ENCODE measurements around the gene HECTD2.
"Not testable (repeated sequence)": the region's sequence is repeated elsewhere in the genome, so short reads cannot be mapped to it uniquely, and the experiment has no call there.

The HECTD2 gene

DNA sequence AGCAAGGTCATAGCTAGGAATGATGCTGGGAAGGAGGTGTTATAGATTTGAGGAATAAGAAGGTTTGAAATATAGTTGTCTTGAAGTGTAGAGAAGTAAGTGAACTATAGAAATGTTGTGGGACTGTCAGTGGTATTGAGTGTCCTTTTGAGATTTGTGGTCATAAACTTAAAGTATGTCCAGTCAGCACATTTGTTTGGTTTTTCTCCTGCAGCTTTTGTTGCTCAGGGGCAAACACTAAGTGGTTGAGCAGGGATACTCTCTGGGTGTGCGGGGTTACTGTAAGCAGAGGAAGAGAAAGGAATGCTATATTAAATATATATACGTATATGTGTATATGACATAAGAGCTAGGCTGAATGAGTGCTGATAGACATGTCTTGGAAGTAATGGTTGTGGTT lies 67.1 kb downstream of the HECTD2 start:
- DNase-seq = no peak

DNA sequence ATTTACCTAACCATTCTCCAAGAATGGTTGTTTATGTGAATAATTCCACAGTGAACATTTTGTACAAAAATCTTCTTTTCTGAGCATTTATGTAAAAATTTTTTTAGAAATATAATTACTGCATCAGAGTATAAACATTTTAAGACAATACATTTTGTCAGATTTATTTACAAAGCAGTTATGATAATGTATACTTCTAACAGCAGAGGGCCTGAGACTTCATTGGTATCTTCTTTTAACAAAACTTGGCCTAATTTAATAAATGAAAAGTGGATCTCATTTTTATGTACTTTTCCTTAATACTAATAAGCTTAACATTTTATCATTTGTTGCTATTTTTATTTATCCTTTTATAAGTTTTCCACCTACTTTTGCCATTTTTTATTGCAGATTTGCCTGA lies 69.4 kb downstream of the HECTD2 start:
- no peak for DNase-seq

DNA sequence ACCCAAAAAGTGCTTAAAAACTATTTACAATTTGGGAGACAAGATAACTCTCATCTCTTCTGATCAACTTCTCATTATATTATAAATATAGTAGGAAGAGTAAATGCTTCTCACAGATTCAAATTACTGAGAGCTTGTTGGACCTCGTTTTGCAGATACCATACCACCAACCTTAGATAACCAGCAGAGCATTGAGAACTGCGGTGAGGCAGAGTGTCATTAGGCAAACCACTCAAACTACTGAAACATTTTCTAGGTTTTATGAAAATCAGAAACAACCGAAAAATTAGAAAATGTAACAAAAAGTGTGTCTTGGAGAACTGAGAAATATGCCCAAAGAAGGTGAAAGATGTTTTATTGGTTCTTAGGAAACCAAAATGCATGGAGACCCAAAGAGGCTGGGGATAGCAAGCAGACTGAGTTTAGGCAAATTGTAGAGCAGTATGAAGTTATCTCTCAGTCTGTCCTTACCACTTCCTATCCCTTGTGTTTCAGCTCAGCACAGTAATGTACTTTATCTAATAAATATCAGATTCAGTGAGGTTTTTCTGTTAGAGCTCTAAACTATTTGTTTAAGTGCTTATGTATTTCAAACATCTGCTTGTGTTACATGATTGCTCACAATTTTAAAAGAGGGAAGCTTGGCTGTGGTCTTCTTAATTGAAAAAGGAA lies 77.9 kb downstream of the HECTD2 start:
- DNase-seq = no peak

DNA sequence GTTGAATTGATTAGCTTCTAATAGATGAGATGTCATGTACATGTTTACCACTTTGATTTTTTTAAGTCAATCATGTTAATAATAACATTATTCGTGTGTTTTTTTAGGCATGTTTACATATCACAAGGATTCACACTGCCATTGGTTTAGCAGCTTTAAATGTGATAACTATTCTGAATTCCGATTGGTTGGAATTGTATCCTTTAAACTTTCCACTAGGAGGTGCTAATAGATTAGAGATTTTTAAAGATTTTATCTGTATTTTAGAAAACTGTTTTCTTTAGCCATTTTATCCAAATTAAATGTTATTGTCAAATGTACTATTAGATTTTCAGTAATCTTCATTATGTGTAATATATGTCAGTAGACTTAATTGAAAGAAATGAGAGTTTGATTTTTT lies 83.2 kb downstream of the HECTD2 start:
- no peak for DNase-seq

DNA sequence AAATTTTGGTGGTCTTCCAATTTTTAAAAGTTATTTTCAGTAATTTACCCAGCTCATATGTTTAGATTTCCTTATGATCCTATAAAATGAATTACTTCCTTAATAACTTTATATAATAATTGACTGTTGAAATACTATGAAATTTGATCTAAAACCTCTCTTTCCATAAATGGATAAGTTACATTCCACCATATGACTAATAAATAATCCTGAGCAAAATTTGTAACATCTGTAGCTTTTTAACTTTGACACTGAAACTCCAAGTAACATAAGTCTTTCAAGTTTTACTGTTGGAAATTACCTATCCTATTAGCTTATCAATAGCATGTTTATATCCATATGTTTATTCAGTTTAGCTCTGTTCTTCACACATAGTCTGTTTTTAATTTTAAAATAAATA lies 85.3 kb downstream of the HECTD2 start:
- no peak for DNase-seq

DNA sequence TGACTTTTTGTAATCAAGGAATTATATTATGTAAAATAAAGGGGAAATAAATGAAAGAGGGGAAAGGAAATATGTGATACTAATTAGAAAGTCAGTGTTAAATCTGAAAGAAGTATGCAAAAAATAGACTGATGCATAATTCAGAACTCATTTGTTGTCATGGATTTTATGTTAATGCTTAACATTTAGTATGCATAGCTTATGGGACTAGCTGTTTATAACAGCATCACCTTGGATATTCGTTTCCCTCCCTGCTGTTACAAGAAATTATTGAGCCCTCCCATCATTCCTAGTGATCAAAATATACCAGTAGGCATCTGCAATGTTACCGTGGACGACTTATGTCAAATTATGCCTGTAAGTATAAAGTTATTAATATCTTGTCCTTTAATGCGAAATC lies 85.9 kb downstream of the HECTD2 start:
- DNase-seq = no peak

DNA sequence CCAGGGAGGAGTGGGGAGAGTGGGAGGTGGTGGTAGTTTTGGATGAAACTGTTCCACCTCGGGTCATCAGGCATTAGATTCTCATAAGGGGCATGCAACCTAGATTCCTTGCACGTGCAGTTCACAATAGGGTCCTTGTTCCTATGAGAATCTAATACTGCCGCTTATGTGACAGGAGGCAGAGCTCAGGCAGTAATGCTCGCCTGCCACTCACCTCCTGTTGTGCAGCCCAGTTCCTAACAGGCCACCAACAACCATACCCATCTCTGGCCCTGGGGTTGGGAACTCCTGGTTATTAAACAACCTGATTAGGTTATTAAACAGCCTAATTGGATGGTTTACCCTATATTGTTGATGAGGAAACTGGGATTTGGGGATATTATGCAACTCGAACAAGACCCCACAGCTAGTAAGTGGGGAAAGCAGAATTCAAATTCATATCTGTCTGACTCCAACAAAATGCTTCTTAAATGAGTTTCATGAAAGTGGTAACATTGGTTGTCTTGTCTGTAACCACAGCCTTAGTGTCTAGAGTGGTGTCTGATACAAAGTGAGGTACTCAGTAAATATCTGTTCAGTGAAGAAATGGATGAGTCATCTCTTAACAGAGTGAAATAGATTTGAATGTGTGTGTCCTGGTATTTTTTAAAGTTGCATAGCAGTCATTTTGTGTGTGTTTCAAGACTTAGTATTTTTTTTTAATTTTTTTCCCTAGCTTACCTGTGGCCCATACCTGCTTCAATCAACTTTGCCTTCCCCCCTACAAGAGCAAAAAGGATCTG lies 101.6 kb downstream of the HECTD2 start:
- no peak for DNase-seq

DNA sequence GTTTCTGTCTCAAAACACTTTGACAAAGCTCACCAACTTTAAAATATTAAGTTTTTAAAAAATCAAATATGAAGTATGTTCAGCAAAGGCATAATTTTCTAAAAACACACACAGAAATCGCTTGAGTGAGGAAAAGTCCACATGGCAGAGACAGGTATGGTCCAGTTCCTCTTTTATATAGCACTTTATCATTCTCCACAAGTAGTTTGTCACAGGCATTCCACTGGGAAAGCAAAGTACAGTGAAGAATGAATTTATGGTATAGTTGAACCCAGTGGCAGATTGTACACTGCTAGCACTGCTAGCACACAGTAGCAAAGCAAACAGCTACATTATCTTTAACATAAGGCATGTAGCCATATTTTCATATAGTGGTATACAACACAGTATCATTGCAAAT lies 102.3 kb downstream of the HECTD2 start:
- DNase-seq = no peak

DNA sequence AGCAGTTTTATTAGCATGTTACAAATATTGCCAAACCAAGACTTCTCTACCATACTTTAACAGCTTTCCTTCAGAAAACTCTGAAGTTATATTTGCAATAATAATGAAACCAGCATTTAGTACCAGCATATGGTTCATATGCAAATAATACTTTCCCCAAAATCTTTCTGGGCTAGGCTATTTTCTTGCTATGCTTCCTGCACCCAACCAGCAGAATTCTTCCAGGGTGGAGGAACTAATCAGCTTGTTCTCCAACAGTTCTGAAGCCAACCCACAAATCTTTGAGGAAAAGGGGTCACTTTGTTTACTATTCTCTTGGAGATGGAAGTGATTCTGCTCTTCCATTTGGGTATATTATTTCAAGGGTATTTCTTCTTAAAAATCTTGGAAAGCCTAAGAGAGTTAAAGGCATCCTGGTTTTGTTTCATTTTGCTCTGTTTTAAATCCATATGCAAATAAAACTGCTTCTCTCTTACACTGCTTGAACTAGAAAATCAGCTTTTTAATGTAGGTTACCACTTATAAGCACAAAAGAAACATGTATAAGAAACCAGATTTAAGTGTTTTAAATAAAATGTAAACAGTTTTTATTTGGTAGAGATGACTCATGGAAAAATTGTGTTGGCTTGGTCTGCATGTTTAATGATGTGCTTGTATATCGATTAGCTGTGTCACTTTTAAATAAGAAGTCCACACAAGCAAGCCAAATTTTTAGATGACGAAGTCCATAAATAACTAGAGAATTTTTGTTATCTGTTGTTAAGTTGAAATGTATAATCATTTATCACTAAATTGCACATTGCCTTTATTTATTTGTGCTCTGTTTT lies 103.7 kb downstream of the HECTD2 start:
- no peak for DNase-seq

DNA sequence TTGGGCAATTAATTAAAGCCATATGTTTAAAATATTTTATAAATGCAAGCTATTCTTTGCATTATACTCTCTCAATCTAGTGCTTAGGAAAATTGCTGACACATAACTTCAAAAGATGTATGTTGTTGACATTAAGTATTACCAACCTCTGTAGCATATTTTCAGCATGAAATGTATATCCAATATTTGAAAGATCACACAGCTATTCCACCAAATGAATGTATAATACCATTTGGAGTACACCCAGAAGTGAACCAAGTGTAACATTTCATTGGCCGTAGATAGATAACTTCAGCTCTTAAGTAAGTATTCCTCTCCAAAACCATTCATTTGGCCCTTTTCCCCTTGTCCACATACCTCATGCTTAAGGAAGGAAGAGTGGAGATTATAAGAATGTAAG lies 104.6 kb downstream of the HECTD2 start:
- no peak for DNase-seq

DNA sequence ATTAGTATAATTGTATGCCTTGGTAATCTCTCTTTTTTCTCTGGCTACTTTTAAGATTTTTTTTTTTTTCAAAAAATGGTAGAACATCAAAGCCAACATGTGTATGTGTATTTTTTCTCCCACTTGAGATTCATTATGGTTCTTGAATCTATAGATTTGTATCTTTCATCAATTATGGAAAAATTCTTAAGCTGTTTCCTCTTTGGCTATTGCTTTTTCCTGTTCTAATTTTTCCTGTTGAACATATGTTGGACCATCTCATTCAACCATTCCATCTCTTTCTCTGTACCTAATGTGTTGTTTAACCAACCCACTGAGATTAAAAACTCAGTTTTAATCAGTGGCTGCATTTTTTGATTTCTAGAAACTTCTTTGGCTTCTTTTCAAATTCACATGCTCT lies 107.2 kb downstream of the HECTD2 start:
- no peak for DNase-seq

DNA sequence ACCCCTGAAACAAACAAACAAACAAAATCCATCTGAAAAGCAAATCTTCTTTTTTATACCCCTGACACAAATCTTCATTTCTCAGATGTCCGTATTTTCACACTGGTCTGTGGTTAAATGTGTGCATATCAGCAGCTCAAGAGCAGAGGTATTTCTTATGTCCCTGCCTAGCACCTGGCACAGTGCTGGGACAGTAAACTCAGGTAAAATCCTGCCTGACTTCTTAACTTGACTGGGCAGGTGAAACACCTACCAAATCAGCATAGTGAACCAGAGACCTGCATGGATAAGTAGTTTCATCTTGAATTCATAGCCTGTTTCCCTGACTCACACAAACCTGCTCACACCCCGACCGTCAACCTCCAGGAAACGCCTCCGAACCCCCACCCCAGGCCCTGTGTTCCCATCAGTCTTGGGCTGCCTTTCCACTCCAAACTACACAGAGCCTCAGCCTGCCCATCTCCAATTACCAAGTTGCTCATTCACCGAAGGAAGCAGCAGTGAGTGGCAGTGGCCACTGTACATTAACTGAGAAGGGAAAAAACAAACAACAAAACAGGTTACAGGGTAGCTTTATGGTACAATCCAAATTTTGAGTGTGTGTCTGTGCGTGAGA lies 109.9 kb downstream of the HECTD2 start:
- DNase-seq = no peak

DNA sequence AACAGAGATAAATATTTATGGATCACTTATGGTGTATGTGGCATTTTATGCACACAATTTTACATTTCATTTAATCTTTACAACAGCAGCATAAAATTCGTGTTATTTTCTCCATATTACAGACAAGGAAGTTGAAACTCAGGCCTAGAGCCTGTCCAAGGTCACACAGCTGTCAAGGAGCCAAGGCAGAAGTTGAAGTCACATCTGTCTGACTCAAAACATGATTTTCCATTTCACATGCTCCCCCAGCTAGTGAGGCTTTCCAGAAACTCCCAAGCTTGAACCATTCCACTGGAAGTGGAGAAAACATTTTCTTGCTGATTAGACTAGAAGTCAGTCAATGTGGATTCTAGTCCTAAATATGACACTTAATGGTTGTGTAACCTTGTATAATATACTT lies 110.5 kb downstream of the HECTD2 start:
- DNase-seq = no peak

DNA sequence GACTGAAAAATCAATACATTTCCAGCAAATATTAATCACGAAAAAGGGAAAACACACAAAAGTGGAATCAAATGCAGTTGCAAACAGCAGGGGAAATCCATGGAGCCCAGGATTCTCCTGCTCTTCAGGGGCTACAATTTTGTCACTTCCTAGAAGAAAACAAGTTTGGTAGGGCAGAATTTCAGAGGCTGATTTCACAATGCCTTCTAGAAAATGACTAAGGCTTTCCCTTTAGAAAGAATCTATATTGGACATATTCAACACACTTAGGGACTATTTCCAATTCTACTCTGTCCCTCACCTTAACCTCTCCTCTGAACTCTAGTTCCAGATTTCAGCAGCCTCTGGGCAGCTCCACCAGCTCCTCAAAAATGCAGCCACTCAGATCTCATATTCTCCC lies 111.3 kb downstream of the HECTD2 start:
- no peak for DNase-seq

DNA sequence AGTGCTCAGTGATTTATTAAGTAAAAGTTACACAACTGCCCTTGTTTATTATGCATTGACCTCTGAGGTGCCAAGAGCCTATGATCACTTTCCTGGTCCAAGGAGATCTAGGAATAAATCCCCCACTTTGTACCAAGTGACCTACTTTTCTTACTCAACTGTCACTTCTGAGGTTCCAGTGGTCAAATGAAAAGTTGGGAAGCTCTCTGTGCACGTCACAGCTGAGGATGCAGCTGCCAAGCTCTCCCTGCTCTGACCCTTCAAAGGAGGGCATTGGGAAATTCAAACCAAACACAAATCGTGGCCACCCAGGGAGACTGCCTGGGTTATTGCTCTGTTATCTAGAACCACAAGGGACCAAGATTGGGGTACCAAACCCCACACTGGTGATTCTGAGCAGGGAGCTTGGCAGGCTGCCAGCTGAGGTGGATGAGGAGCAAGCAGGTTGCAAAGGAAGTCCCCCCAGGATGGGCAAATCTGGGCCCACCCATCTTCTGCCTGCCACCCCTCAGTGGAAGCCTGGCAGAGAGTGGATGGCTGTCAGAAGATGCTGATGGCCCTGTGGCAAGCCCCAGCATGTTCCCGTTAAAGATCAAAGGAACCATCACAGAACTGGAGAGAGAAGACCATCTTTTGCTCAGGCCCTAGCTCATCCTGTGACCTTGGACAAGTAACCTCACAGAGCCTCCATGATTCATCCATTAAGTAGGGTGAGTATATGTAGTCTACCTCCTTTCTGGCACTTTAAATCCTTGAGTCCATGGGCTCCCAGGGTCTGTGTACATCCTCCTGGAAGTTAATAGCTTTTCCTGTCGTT lies 116.0 kb downstream of the HECTD2 start:
- DNase-seq = no peak

DNA sequence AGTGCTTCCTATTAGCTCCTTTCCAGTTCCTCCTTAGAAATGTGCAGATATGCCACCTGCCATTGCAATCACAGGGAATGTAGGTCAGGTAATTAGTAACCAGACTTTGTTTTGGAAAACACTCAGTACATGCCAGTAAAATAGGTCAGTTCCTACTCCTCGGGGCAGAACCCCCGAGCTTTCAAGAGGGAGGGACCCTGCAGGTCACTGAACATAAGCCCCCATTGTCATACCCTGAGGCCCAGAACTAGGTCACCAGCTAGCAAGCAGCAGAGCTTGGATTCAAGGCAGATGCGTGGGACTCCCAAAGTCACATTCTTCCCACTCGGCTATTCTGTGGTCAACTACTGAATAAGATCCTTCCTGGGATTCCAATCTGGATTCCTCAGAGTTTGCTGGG lies 117.9 kb downstream of the HECTD2 start:
- DNase-seq = no peak

DNA sequence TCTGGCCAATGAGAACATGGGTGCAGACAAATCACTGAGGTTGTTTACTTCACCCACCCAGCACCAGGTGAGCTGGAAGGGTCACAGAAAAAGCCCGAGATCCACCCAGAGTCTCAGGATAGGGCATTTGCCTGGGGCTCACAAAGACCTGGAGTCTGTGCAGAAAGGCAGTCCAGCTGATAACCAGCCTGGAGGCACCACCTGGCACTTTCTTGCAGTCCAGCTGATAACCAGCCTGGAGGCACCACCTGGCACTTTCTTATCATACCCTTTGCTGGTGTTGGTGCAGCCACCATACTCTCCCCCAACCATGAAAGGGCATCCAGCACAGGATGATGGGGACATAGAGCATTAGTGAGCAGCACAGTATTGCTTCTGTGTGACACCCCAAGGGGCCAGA lies 118.6 kb downstream of the HECTD2 start:
- DNase-seq = no peak

DNA sequence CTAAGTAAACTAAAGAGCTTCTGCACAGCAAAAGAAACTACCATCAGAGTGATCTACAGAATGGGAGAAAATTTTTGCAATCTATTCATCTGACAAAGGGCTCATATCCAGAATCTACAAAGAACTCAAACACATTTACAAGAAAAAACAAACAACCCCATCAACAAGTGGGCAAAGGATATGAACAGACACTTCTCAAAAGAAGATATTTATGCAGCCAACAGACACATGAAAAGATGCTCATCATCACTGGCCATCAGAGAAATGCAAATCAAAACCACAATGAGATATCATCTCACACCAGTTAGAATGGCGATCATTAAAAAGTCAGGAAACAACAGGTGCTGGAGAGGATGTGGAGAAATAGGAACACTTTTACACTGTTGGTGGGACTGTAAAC lies 124.6 kb downstream of the HECTD2 start:
- DNase-seq = not testable (repeated sequence)

DNA sequence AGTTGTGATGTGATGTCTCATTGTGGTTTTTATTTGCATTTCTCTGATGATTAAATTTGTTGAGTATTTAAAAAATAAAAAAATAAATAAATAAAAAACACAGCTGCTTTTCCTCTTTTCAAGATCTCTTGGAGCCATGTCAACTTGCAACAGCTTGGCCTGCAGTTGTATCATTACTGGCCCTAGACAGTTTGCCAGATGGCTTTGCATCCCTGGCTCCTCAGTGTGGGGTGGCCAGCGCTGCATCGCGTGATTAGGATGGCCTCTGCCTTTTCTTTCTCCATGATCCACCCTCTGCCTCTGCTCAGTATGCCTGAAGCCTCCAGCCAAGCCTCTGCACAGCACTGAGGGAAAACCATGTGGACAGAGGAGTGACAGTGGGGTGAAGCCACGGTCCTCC lies 126.0 kb downstream of the HECTD2 start:
- no peak for DNase-seq

DNA sequence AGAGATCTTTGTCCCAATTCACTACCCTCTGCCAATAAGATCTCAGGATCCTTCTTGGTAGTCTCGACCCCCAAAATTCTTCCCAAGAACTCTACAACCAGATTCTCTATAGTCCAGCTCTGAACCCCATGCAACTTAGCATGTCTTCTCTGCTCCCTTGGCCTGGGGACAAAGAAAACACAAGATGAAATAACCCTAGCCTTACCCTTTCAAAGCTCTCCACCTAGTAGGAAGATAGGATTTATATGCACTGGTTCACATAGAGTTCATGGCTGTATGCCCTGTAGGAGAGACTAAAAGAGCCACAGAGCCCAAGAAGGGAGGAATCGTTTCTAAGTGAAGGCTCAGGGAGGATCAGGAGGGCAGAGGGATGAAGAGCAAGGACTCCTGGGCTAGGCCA lies 126.6 kb downstream of the HECTD2 start:
- DNase-seq = no peak

DNA sequence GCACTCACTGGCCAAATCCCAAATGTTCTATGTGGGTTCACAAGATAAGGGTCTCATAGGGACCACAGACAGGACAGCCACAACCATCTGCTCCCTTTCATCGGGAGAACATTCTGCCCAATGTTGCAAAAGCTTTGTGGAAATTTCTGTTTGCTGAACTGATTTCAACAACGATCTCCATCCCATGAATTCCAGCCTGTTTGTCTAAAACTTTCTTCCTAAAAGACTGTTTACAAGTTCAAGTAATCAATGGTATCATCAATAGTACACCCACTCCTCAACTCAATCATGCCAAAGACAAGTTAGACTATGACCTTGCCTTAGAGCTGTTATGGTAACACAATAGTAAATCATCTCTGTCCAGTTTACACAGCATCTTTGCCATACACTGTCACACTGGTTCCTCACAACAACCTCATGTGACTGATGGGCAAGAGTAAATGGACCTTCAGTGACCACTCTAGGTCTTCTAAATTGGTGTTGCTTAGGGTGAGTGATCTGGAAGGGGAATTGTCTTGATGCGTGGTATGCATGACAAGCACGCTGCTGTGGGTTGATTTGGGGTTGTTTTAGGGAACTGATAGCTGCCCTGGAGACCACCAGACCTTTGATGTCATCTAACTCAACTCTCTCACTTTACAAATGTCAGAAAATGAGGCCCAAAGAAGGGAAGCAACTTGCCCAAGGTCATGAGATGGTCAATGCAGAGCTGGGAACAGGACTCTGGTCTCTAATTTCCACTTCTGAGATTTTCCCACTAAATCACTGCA lies 127.7 kb downstream of the HECTD2 start:
- no peak for DNase-seq

DNA sequence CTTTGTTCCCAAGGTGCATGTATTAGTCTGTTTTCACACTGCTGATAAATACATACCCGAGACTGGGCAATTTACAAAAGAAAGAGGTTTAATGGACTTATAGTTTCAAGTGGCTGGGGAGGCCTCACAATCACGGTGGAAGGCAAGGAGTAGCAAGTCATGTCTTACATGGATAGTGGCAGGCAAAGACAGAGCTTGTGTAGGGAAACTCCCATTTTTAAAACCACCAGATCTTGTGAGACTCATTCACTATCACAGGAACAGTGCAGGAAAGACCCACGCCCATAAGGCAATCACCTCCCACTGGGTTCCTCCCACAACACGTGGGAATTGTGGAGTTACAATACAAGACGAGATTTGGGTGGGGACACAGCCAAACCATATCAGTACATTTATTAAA lies 129.8 kb downstream of the HECTD2 start:
- no peak for DNase-seq
